Endothelial cell of umbilical vein (primary cell): ENCODE results near the gene ABT1. TPM values are rescaled to one million over a fixed set of nuclear protein-coding genes. Genes with fewer than 3 reads are reported as not detected.

Experiments
- BruUV-seq: library from RNA; stranded (reverse); fragments of 400-500 nt; replicated peaks from 2 replicates; lab custom pipeline; 2021; lab: Mats Ljungman, UMichigan
- CTCF ChIA-PET: fragments of 300-600, 350-600 bp; sonication (Branson Sonifier 250); formaldehyde crosslinking; loops from one replicate; lab custom pipeline; 2021; ENCODE audit warnings: antibody characterized with exemption, inconsistent platforms; lab: Charles Lee
- POLR2A ChIA-PET: fragments of 300-600, 350-600 bp; sonication (Branson Sonifier 250); formaldehyde crosslinking; loops from one replicate; lab custom pipeline; 2021; ENCODE audit warnings: antibody characterized with exemption, inconsistent platforms; lab: Charles Lee
- DNase-seq: peaks from one replicate; pipeline ENCODE4 v3.0.0-alpha.2; 2011; ENCODE audit warnings: low read depth, low spot score
- FAIRE-seq: peaks from 2 replicates; lab custom pipeline; 2011; peaks lifted over from hg19 to GRCh38; lab: Jason Lieb, UNC
- H2AFZ ChIP-seq: 2 replicates; pipeline ENCODE4 v1.6.0; 2012; ENCODE audit warnings: low read depth, low read length, control low read depth, inconsistent platforms
- H3K27ac ChIP-seq: 2 replicates; pipeline ENCODE4 v1.5.1; 2011; ENCODE audit warnings: low read depth, mild to moderate bottlenecking, control low read depth, low read length, moderate library complexity; ENCODE audit not compliant: insufficient read depth
- H3K27me3 ChIP-seq, 2 experiments: 2 replicates each; pipeline versions ENCODE4 v1.6.0 to v1.6.1; 2011; ENCODE audit warnings: low read length in 2 of 2, mixed read lengths in 1 of 2; ENCODE audit not compliant: control insufficient read depth in 2 of 2, insufficient read depth in 2 of 2
- H3K36me3 ChIP-seq, 2 experiments: 2 replicates in 1 of 2; 3 replicates in 1 of 2; pipeline ENCODE4 v1.5.1; 2011; ENCODE audit warnings: low read length in 2 of 2, mild to moderate bottlenecking in 1 of 2, moderate library complexity in 1 of 2; ENCODE audit not compliant: control insufficient read depth in 2 of 2, insufficient read depth in 2 of 2; ENCODE audit errors: extremely low read depth in 1 of 2
- H3K4me1 ChIP-seq: 3 replicates; pipeline ENCODE4 v1.5.1; 2011; ENCODE audit warnings: mild to moderate bottlenecking, low read length; ENCODE audit not compliant: control insufficient read depth, insufficient read depth; ENCODE audit errors: extremely low read depth
- H3K4me2 ChIP-seq: 2 replicates; pipeline ENCODE4 v1.6.1; 2011; ENCODE audit warnings: low read length, control low read depth, mixed read lengths; ENCODE audit not compliant: insufficient read depth
- H3K4me3 ChIP-seq, 3 experiments: fragments of 200-600 bp in 1 of 3; sonication (generic), shearing (Covaris generic) in 1 of 3; replicated peaks in 1 of 3; 2 replicates each; pipeline ENCODE4 v1.5.1; 2011 to 2016; ENCODE audit warnings: control low read depth in 3 of 3, low read length in 3 of 3, mild to moderate bottlenecking in 2 of 3, inconsistent platforms in 1 of 3, low read depth in 1 of 3, moderate library complexity in 1 of 3; ENCODE audit not compliant: insufficient read depth in 1 of 3
- H3K79me2 ChIP-seq: 2 replicates; pipeline ENCODE4 v1.6.0; 2012; ENCODE audit warnings: low read length, inconsistent platforms; ENCODE audit not compliant: control insufficient read depth, insufficient read depth
- H3K9ac ChIP-seq: replicated peaks from 2 replicates; pipeline ENCODE3; 2011; ENCODE audit warnings: low read length, control low read depth; ENCODE audit not compliant: insufficient read depth; ENCODE audit errors: extremely low read depth
- H3K9me1 ChIP-seq: replicated peaks from 3 replicates; pipeline ENCODE4 v1.6.0; 2011; ENCODE audit warnings: mild to moderate bottlenecking, low read length; ENCODE audit not compliant: control insufficient read depth, insufficient read depth; ENCODE audit errors: extremely low read depth
- H3K9me3 ChIP-seq: replicated peaks from 2 replicates; pipeline ENCODE4 v1.5.1; 2012; ENCODE audit warnings: low read length, inconsistent platforms; ENCODE audit not compliant: control insufficient read depth, insufficient read depth
- H4K20me1 ChIP-seq: replicated peaks from 2 replicates; pipeline ENCODE3; 2011; ENCODE audit warnings: mild to moderate bottlenecking, low read length; ENCODE audit not compliant: control insufficient read depth, insufficient read depth; ENCODE audit errors: extremely low read depth
- EZH2 ChIP-seq: IDR thresholded peaks from 2 replicates; pipeline ENCODE4 v1.6.1; 2012; ENCODE audit warnings: borderline replicate concordance, low read depth, mild to moderate bottlenecking, moderate library complexity, low read length, inconsistent platforms; ENCODE audit not compliant: severe bottlenecking
- FOS ChIP-seq: IDR thresholded peaks from 2 replicates; pipeline ENCODE4 v1.6.1; 2011; ENCODE audit warnings: mild to moderate bottlenecking, low read length, moderate library complexity, borderline replicate concordance; ENCODE audit not compliant: insufficient read depth
- GATA2 ChIP-seq: IDR thresholded peaks from 2 replicates; pipeline ENCODE4 v1.7.0; 2011; ENCODE audit warnings: low read depth, mild to moderate bottlenecking, moderate library complexity, mixed read lengths, low read length; ENCODE audit not compliant: insufficient read length, insufficient read depth
- JUN ChIP-seq: IDR thresholded peaks from 2 replicates; pipeline ENCODE4 v1.6.1; 2011; ENCODE audit warnings: borderline replicate concordance, low read depth; ENCODE audit not compliant: insufficient read length, insufficient read depth
- MAX ChIP-seq: IDR thresholded peaks from 2 replicates; pipeline ENCODE4 v1.6.1; 2011; ENCODE audit not compliant: insufficient read depth, insufficient read length
- MYC ChIP-seq: IDR thresholded peaks from one replicate; pipeline ENCODE4 v1.6.1; 2011; ENCODE audit warnings: mild to moderate bottlenecking, low read depth, low read length
- POLR2AphosphoS5 ChIP-seq: IDR thresholded peaks from 2 replicates; pipeline ENCODE4 v1.6.1; 2012; ENCODE audit warnings: low read depth, mild to moderate bottlenecking, control low read depth, low read length, moderate library complexity; ENCODE audit not compliant: insufficient read depth
- dilution Hi-C: fragments of 300-500 bp; cut with MboI; formaldehyde crosslinking; loops from one replicate; pipeline ENCODE4 v1.15.0; 2019; ENCODE audit warnings: low sequenced_read_pairs; ENCODE audit not compliant: extremely low pct_ligation_motif_present
- intact Hi-C: fragments of 100-400 bp; cut with micrococcal nuclease; formaldehyde crosslinking; loops from one replicate; pipeline ENCODE4 v1.10.0; 2022
- polyA plus RNA-seq, 4 experiments: library from polyadenylated mRNA; depleted of rRNA in 3 of 4; stranded (reverse) in 3 of 4; unstranded in 1 of 4; fragments of >200 nt; gene quantifications; 2 replicates each; pipeline versions ENCODE4 v1.2.1 to v1.2.3, GENCODE V29; 2011 to 2012; ENCODE audit warnings: missing spikeins in 1 of 4
- total RNA-seq: library from RNA; stranded (reverse); gene quantifications from 2 replicates; pipeline ENCODE4 v1.2.3, GENCODE V29; 2021
- TF ChIP-seq, protein P1 (sequence below), 2 donors: IDR thresholded peaks; 1 replicate in 1 of 2; 2 replicates in 1 of 2; pipeline ENCODE4 v1.5.1; 2011; ENCODE audit warnings: low read length in 2 of 2, mild to moderate bottlenecking in 2 of 2, moderate library complexity in 2 of 2, control low read depth in 1 of 2, inconsistent platforms in 1 of 2, low read depth in 1 of 2; ENCODE audit not compliant: insufficient read depth in 1 of 2; ENCODE audit errors: extremely low read depth in 1 of 2

ABT1 gene
- total and polyA plus RNA-seq, 2 donors (not counting 3 experiments of a cell fraction or from before 2014, with no cell fraction given) = 20.1 to 22.2 TPM

GRCh38 chr6:26568601-26569432 lies 27.9 kb upstream of the ABT1 start:
- TF ChIP-seq MYC (peak; percentile 9), POLR2AphosphoS5 (peak; percentile 40), MAX (no peak), FOS (peak; percentile 15), GATA2 (peak; percentile 53), JUN (no peak), EZH2 (no peak)
- TF ChIP-seq, protein P1, sequence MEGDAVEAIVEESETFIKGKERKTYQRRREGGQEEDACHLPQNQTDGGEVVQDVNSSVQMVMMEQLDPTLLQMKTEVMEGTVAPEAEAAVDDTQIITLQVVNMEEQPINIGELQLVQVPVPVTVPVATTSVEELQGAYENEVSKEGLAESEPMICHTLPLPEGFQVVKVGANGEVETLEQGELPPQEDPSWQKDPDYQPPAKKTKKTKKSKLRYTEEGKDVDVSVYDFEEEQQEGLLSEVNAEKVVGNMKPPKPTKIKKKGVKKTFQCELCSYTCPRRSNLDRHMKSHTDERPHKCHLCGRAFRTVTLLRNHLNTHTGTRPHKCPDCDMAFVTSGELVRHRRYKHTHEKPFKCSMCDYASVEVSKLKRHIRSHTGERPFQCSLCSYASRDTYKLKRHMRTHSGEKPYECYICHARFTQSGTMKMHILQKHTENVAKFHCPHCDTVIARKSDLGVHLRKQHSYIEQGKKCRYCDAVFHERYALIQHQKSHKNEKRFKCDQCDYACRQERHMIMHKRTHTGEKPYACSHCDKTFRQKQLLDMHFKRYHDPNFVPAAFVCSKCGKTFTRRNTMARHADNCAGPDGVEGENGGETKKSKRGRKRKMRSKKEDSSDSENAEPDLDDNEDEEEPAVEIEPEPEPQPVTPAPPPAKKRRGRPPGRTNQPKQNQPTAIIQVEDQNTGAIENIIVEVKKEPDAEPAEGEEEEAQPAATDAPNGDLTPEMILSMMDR (IDR thresholded peaks at IDR 0.05; ENCODE audit: extremely low read depth in 1 of 2, insufficient read depth in 1 of 2, low read depth in 1 of 2, low read length in 2 of 2) = peak in 1 of 2 donors; percentile 46
- POLR2A ChIA-PET = interaction anchor here (1.3 kb wide), 1 partner anchor 12 kb away, joined by 4 read pairs; no protein-coding TSS in a partner anchor
- Histone ChIP-seq H3K27ac (no peak overlapping the region), H3K4me3 (peak overlapping the region; percentile 50 to 95 (median 90)), H3K27me3 (no peaks in the 10 kb centered on the region), H2AFZ (peak overlapping the region; percentile 74), H3K9ac (peak overlapping the region; percentile 36), H3K9me3 (no peaks in the 10 kb centered on the region), H3K79me2 (no peaks in the 10 kb centered on the region), H3K9me1 (no peaks in the 10 kb centered on the region), H3K4me1 (peaks cover 6% of the 10 kb centered on the region), H4K20me1 (no peaks in the 10 kb centered on the region), H3K4me2 (peak overlapping the region; percentile 83), H3K36me3 (no peaks in the 10 kb centered on the region)
- intact Hi-C loops (loop anchor here (1.0 to 2.0 kb wide), 4 partner anchors 13 to 242 kb away; no protein-coding TSS in a partner anchor), dilution Hi-C loops (no loop called here)
- BruUV-seq = no TSS peak
- CTCF ChIA-PET = interaction anchor here (0.6 to 14.8 kb wide), 16 partner anchors 14 to 395 kb away, joined by 3 to 359 read pairs (median 5); partner anchors contain the start of genes ABT1 and HMGN4
- FAIRE-seq (peak; percentile 49), DNase-seq (peak; percentile 97)
